ENCODE data around the gene RNF5.

The RNF5 gene

DNA sequence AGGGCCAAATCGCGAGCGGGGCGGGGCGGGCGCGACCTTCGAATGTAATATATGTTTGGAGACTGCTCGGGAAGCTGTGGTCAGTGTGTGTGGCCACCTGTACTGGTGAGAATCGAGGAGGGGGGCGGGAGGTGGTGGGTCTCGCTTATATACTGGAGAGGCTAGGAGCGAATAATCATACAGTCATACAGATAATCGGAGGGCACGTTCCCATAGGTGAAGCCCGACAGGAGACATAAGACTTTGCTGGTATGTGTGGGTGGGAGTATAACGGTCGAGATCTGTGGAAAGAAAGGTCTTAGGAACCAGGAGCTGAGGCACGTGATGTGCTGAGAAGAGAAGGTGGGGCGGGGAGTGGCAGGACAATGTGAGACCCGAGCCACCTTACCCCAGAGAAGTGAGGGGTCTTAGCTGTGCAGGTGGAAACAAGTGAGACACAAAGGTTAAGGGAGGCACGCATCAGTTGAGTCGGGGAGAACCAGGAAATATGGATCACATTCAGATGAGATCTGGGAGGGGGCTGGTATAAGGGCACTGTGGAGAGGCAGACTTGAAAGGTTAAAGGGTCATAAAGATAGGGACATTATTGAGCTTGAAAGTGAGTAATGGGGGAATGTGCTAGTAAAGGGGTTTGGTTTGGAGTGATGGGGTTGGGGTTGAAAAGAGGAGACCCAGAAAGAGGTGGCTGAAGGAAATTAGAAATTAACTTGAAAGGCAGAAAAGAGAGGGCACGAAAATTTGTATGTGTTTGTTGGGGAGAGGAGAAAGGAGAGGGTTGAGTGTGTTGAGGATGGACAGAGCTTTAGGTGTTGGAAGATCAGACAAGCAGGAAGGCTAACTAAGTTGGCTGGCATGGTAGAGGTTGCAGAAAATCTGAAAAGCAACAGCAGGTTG, 589 bp downstream of the RNF5 start:
- Histone ChIP-seq H3K9ac (ENCODE audit: low read length) (peak overlapping the region; percentile 70), H3K9me2 (replicated peaks; ENCODE audit: insufficient read depth, low read length) (no peaks in the 10 kb centered on the region), H3K27ac (ENCODE audit: low read length) (peak overlapping the region; percentile 96; the same call in 1 of the 2 replicates), H3K36me3 (replicated peaks; ENCODE audit: insufficient read depth, low read length) (no peaks in the 10 kb centered on the region), H4K20me1 (ENCODE audit: insufficient read depth, low read length) (no peaks in the 10 kb centered on the region), H3K4me3 (ENCODE audit: low read length) (peak overlapping the region; percentile 82), H3K4me2 (ENCODE audit: low read depth, low read length) (peak overlapping the region; percentile 97), H3K9me3 (replicated peaks; ENCODE audit: insufficient read depth, low read length) (no peaks in the 10 kb centered on the region), H2AFZ (ENCODE audit: low read length) (peak overlapping the region; percentile 59), H3K4me1 (ENCODE audit: low read length) (peaks cover 21% of the 10 kb centered on the region), H3F3A (ENCODE audit: insufficient read depth, low read length) (peaks cover 19% of the 10 kb centered on the region), H3K79me2 (ENCODE audit: low read length) (peaks cover 17% of the 10 kb centered on the region), H3K27me3 (replicated peaks; ENCODE audit: insufficient read depth, low read length) (no peaks in the 10 kb centered on the region)
- no peak for DNase-seq
- no peak for TF ChIP-seq EZH2 (optimal IDR thresholded peaks at IDR 0.05; ENCODE audit: low read depth, low read length)
- TF ChIP-seq, protein P1, sequence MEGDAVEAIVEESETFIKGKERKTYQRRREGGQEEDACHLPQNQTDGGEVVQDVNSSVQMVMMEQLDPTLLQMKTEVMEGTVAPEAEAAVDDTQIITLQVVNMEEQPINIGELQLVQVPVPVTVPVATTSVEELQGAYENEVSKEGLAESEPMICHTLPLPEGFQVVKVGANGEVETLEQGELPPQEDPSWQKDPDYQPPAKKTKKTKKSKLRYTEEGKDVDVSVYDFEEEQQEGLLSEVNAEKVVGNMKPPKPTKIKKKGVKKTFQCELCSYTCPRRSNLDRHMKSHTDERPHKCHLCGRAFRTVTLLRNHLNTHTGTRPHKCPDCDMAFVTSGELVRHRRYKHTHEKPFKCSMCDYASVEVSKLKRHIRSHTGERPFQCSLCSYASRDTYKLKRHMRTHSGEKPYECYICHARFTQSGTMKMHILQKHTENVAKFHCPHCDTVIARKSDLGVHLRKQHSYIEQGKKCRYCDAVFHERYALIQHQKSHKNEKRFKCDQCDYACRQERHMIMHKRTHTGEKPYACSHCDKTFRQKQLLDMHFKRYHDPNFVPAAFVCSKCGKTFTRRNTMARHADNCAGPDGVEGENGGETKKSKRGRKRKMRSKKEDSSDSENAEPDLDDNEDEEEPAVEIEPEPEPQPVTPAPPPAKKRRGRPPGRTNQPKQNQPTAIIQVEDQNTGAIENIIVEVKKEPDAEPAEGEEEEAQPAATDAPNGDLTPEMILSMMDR (IDR thresholded peaks at IDR 0.05; ENCODE audit: low read length), result no peak
- TF ChIP-seq EZH2phosphoT487 (IDR thresholded peaks at IDR 0.05; ENCODE audit: low read length), result no peak

DNA sequence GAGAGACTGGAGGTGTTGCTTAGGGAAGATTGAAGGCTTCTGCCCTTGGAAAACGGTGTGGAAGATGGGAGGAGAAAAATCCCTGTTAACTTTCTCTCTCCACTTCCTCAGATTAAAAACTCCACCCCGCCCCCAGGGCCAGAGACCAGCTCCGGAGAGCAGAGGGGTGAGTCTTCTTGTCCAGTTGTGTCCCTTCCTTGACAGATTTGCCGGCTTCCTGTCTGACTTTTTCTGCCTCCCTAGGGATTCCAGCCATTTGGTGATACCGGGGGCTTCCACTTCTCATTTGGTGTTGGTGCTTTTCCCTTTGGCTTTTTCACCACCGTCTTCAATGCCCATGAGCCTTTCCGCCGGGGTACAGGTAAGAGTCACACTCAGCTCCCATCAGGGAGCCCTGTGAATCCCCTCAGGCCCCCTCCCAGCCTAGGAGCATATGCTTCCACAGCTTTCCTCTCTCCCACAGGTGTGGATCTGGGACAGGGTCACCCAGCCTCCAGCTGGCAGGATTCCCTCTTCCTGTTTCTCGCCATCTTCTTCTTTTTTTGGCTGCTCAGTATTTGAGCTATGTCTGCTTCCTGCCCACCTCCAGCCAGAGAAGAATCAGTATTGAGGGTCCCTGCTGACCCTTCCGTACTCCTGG, 1.7 kb downstream of the RNF5 start:
- no peaks in the 10 kb centered on the region for H3K36me3 ChIP-seq (replicated peaks; ENCODE audit: insufficient read depth, low read length)
- H3K4me3 ChIP-seq (ENCODE audit: low read length), result no peak overlapping the region
- H3K79me2 ChIP-seq (ENCODE audit: low read length), result peaks cover 15% of the 10 kb centered on the region
- no peaks in the 10 kb centered on the region for H4K20me1 ChIP-seq (ENCODE audit: insufficient read depth, low read length)
- H3K27me3 ChIP-seq (replicated peaks; ENCODE audit: insufficient read depth, low read length), result no peaks in the 10 kb centered on the region
- H3K27ac ChIP-seq (ENCODE audit: low read length), result no peak overlapping the region
- no peak overlapping the region for H3K9ac ChIP-seq (ENCODE audit: low read length)
- peaks cover 19% of the 10 kb centered on the region for H3F3A ChIP-seq (ENCODE audit: insufficient read depth, low read length)
- TF ChIP-seq, protein P1 (IDR thresholded peaks at IDR 0.05; ENCODE audit: low read length), result no peak
- no peak for TF ChIP-seq EZH2phosphoT487 (IDR thresholded peaks at IDR 0.05; ENCODE audit: low read length)
- TF ChIP-seq EZH2 (optimal IDR thresholded peaks at IDR 0.05; ENCODE audit: low read depth, low read length), result no peak
- peaks cover 21% of the 10 kb centered on the region for H3K4me1 ChIP-seq (ENCODE audit: low read length)
- H3K9me3 ChIP-seq (replicated peaks; ENCODE audit: insufficient read depth, low read length), result no peaks in the 10 kb centered on the region
- no peak for DNase-seq
- H3K4me2 ChIP-seq (ENCODE audit: low read depth, low read length), result no peak overlapping the region
- H2AFZ ChIP-seq (ENCODE audit: low read length), result no peak overlapping the region
- H3K9me2 ChIP-seq (replicated peaks; ENCODE audit: insufficient read depth, low read length), result no peaks in the 10 kb centered on the region

DNA sequence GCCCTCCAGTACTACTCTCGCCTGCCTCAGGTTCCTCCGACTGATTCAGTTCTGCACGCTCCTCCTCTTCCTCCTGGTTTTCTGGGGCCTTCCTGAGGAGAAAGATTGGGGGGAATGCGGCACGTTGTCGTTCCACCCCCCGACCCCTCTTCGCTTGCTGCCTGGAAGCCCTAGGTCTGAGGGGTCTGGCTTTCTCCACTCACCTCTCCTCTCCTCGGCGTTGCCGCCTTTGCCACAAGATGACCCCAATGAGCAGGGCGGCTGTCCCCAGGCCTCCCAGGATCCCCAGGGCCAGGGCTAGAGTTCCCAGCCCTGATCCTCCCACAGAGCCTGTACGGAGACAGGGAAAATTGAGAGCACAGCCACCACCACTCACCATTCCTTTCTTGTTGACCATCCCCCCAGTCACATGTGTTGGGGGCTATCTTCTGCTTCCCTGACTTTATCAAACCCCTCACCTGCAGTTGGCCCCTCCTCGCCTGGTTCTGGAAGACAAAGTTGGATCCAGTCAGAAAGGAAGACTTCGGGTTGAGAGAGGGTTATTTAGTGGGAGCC, 3.0 kb downstream of the RNF5 start:
- no peak for DNase-seq
- H4K20me1 ChIP-seq (ENCODE audit: insufficient read depth, low read length), result no peaks in the 10 kb centered on the region
- no peak overlapping the region for H3K9ac ChIP-seq (ENCODE audit: low read length)
- H3K27ac ChIP-seq (ENCODE audit: low read length), result no peak overlapping the region
- H3K4me2 ChIP-seq (ENCODE audit: low read depth, low read length), result no peak overlapping the region
- H3K9me3 ChIP-seq (replicated peaks; ENCODE audit: insufficient read depth, low read length), result no peaks in the 10 kb centered on the region
- H3K27me3 ChIP-seq (replicated peaks; ENCODE audit: insufficient read depth, low read length), result no peaks in the 10 kb centered on the region
- H3K79me2 ChIP-seq (ENCODE audit: low read length), result peaks cover 8% of the 10 kb centered on the region
- no peak overlapping the region for H3K4me3 ChIP-seq (ENCODE audit: low read length)
- H3K36me3 ChIP-seq (replicated peaks; ENCODE audit: insufficient read depth, low read length), result no peaks in the 10 kb centered on the region
- no peak overlapping the region for H2AFZ ChIP-seq (ENCODE audit: low read length)
- TF ChIP-seq EZH2phosphoT487 (IDR thresholded peaks at IDR 0.05; ENCODE audit: low read length), result no peak
- TF ChIP-seq, protein P1 (IDR thresholded peaks at IDR 0.05; ENCODE audit: low read length), result no peak
- TF ChIP-seq EZH2 (optimal IDR thresholded peaks at IDR 0.05; ENCODE audit: low read depth, low read length), result no peak
- H3K4me1 ChIP-seq (ENCODE audit: low read length), result peaks cover 15% of the 10 kb centered on the region
- H3K9me2 ChIP-seq (replicated peaks; ENCODE audit: insufficient read depth, low read length), result no peaks in the 10 kb centered on the region
- peaks cover 18% of the 10 kb centered on the region for H3F3A ChIP-seq (ENCODE audit: insufficient read depth, low read length)

All from MM.1S (cell line).